IMR-90 (cell line): ENCODE results near the gene IZUMO4. TPM values are rescaled to one million over a fixed set of nuclear protein-coding genes. Genes with fewer than 3 reads are reported as not detected.

Source experiments
- ATAC-seq: fragments of 200-7000 bp; cut with Tn5 transposase; 2 replicates; pipeline ENCODE4 v1.9.1; 2020; ENCODE audit warnings: low read depth, mild to moderate bottlenecking, moderate library complexity
- BruUV-seq: library from RNA; stranded (reverse); fragments of 400-500 nt; replicated peaks from 2 replicates; lab custom pipeline; 2021; lab: Mats Ljungman, UMichigan
- CTCF ChIA-PET: fragments of 300-600 bp; formaldehyde crosslinking; extraction: SDS; loops from one replicate; lab custom pipeline; 2021; ENCODE audit warnings: antibody characterized with exemption; lab: Yijun Ruan, JAX
- POLR2A ChIA-PET: fragments of 300-600 bp; sonication (Branson Sonifier 250); formaldehyde crosslinking; loops from one replicate; lab custom pipeline; 2022; ENCODE audit warnings: antibody characterized with exemption; ENCODE audit not compliant: unreplicated experiment; lab: Charles Lee
- DNase-seq: peaks from one replicate; pipeline ENCODE4 v3.0.0; 2013
- H2AFZ ChIP-seq: replicated peaks from 2 replicates; pipeline ENCODE3; 2013; ENCODE audit warnings: low read length, mild to moderate bottlenecking; ENCODE audit not compliant: poor library complexity
- H2AK5ac ChIP-seq: 2 replicates; pipeline ENCODE4 v1.6.1; 2013; ENCODE audit warnings: low read depth, low read length, inconsistent platforms
- H2AK9ac ChIP-seq: replicated peaks from 2 replicates; pipeline ENCODE3; 2013; ENCODE audit warnings: mild to moderate bottlenecking, low read depth, low read length, moderate library complexity; ENCODE audit not compliant: poor library complexity
- H2BK120ac ChIP-seq: 2 replicates; pipeline ENCODE4 v1.6.1; 2013; ENCODE audit warnings: low read depth, low read length, inconsistent platforms
- H2BK15ac ChIP-seq: 3 replicates; pipeline ENCODE4 v1.6.1; 2013; ENCODE audit warnings: low read depth, low read length, inconsistent platforms
- H2BK20ac ChIP-seq: 2 replicates; pipeline ENCODE4 v1.6.1; 2013; ENCODE audit warnings: low read depth, mild to moderate bottlenecking, inconsistent platforms, low read length, moderate library complexity
- H2BK5ac ChIP-seq: 2 replicates; pipeline ENCODE4 v1.6.1; 2013; ENCODE audit warnings: mild to moderate bottlenecking, low read depth, low read length, inconsistent platforms; ENCODE audit not compliant: poor library complexity, severe bottlenecking
- H3K14ac ChIP-seq: replicated peaks from 2 replicates; pipeline ENCODE4 v1.6.1; 2013; ENCODE audit warnings: low read depth, low read length, inconsistent platforms
- H3K18ac ChIP-seq: 2 replicates; pipeline ENCODE4 v1.6.1; 2013; ENCODE audit warnings: low read depth, low read length, control low read depth
- H3K23ac ChIP-seq: 2 replicates; pipeline ENCODE4 v1.6.1; 2013; ENCODE audit warnings: low read depth, low read length, inconsistent platforms
- H3K27ac ChIP-seq: 2 replicates; pipeline ENCODE4 v1.5.1; 2013; ENCODE audit warnings: mild to moderate bottlenecking, control low read depth, low read length; ENCODE audit not compliant: insufficient read depth
- H3K27me3 ChIP-seq: 2 replicates; pipeline ENCODE4 v1.6.1; 2013; ENCODE audit warnings: low read length; ENCODE audit not compliant: control insufficient read depth, insufficient read depth
- H3K36me3 ChIP-seq: 2 replicates; pipeline ENCODE4 v1.6.1; 2013; ENCODE audit warnings: low read length, mixed read lengths; ENCODE audit not compliant: control insufficient read depth, insufficient read depth
- H3K4ac ChIP-seq: 2 replicates; pipeline ENCODE4 v1.6.1; 2013; ENCODE audit warnings: low read depth, low read length, inconsistent platforms
- H3K4me1 ChIP-seq: 2 replicates; pipeline ENCODE4 v1.6.1; 2013; ENCODE audit warnings: low read length, mixed read lengths; ENCODE audit not compliant: control insufficient read depth, insufficient read depth
- H3K4me2 ChIP-seq: 2 replicates; pipeline ENCODE4 v1.6.1; 2013; ENCODE audit warnings: low read depth, mild to moderate bottlenecking, control low read depth, low read length, moderate library complexity
- H3K4me3 ChIP-seq: 2 replicates; pipeline ENCODE4 v1.5.1; 2013; ENCODE audit warnings: low read depth, mild to moderate bottlenecking, control low read depth, low read length, moderate library complexity; ENCODE audit not compliant: insufficient read depth
- H3K56ac ChIP-seq: 2 replicates; pipeline ENCODE4 v1.6.1; 2013; ENCODE audit warnings: low read length, inconsistent platforms; ENCODE audit not compliant: insufficient read depth; ENCODE audit errors: extremely low read depth
- H3K79me1 ChIP-seq, 2 experiments: 2 replicates each; pipeline ENCODE4 v1.6.1; 2013; ENCODE audit warnings: low read length in 2 of 2, inconsistent platforms in 1 of 2, low read depth in 1 of 2
- H3K9ac ChIP-seq: 2 replicates; pipeline ENCODE4 v1.6.1; 2013; ENCODE audit warnings: low read depth, low read length, control low read depth
- H3K9me1 ChIP-seq: 2 replicates; pipeline ENCODE4 v1.6.1; 2013; ENCODE audit warnings: low read length, inconsistent platforms; ENCODE audit not compliant: insufficient read depth
- H3K9me3 ChIP-seq: 2 replicates; pipeline ENCODE4 v1.6.1; 2013; ENCODE audit warnings: low read length; ENCODE audit not compliant: control insufficient read depth, insufficient read depth
- H4K20me1 ChIP-seq: 2 replicates; pipeline ENCODE4 v1.6.1; 2013; ENCODE audit warnings: low read length, inconsistent platforms; ENCODE audit not compliant: insufficient read depth
- H4K5ac ChIP-seq: 2 replicates; pipeline ENCODE4 v1.6.1; 2013; ENCODE audit warnings: mild to moderate bottlenecking, low read depth, low read length, control low read depth
- H4K8ac ChIP-seq, 2 experiments: 2 replicates each; pipeline ENCODE4 v1.6.1; 2013; ENCODE audit warnings: low read depth in 2 of 2, low read length in 2 of 2, control low read depth in 1 of 2, inconsistent platforms in 1 of 2
- H4K91ac ChIP-seq: 2 replicates; pipeline ENCODE4 v1.6.1; 2013; ENCODE audit warnings: low read depth, low read length, inconsistent platforms; ENCODE audit not compliant: insufficient read depth
- CEBPB ChIP-seq: IDR thresholded peaks from 2 replicates; pipeline ENCODE4 v1.6.1; 2012; ENCODE audit warnings: low read depth, low read length, improper control_type of control experiment
- MAZ ChIP-seq: IDR thresholded peaks from 2 replicates; pipeline ENCODE4 v1.6.1; 2012; ENCODE audit warnings: low read depth, mild to moderate bottlenecking, low read length, improper control_type of control experiment, moderate library complexity, borderline replicate concordance
- MXI1 ChIP-seq: IDR thresholded peaks from 2 replicates; pipeline ENCODE4 v1.6.1; 2012; ENCODE audit warnings: low read depth, mild to moderate bottlenecking, low read length, moderate library complexity, borderline replicate concordance
- NFE2L2 ChIP-seq: fragments of 150-350 bp; IDR thresholded peaks from 2 replicates; pipeline ENCODE4 v1.6.1; 2016; ENCODE audit warnings: low read depth, mild to moderate bottlenecking, low read length
- RCOR1 ChIP-seq: IDR thresholded peaks from 2 replicates; pipeline ENCODE4 v1.6.1; 2012; ENCODE audit warnings: mild to moderate bottlenecking, low read length, improper control_type of control experiment; ENCODE audit not compliant: insufficient replicate concordance
- WGBS, 2 experiments: methylation state at CpG; one replicate each; pipeline versions ENCODE4 v1.1.5 to v1.1.7; 2013; ENCODE audit warnings: missing lambda C conversion rate in 2 of 2; ENCODE audit not compliant: insufficient read length in 1 of 2; ENCODE audit errors: extremely low coverage in 2 of 2; 5-methylcytosine and 5-hydroxymethylcytosine counted together
- dilution Hi-C: fragments of 300-500 bp; cut with HindIII; formaldehyde crosslinking; loops from one replicate; pipeline ENCODE4 v1.14.3; 2018; ENCODE audit warnings: low sequenced_read_pairs; ENCODE audit not compliant: unreplicated experiment
- in situ Hi-C: fragments of 300-500 bp; cut with MboI; formaldehyde crosslinking; loops from 3 replicates; pipeline ENCODE4 v1.14.3; 2019; ENCODE audit warnings: low sequenced_read_pairs, inconsistent platforms, mixed read lengths
- intact Hi-C: fragments of 100-400 bp; cut with micrococcal nuclease; formaldehyde crosslinking; loops from 2 replicates; pipeline ENCODE4 v1.10.0; 2022
- polyA plus RNA-seq, 3 experiments: library from polyadenylated mRNA; depleted of rRNA; stranded (reverse); fragments of >200 nt; gene quantifications; 2 replicates each; pipeline ENCODE4 v1.2.3, GENCODE V29; 2012; ENCODE audit warnings: low replicate concordance in 1 of 3
- total RNA-seq: library from RNA; depleted of rRNA; stranded (reverse); fragments of >200 nt; gene quantifications from 2 replicates; pipeline ENCODE4 v1.2.3, GENCODE V29; 2012

IZUMO4 gene
- total and polyA plus RNA-seq, 2 of the 4 experiments (the other 2 are of a cell fraction), result 0.72 to 2.8 TPM

DNA sequence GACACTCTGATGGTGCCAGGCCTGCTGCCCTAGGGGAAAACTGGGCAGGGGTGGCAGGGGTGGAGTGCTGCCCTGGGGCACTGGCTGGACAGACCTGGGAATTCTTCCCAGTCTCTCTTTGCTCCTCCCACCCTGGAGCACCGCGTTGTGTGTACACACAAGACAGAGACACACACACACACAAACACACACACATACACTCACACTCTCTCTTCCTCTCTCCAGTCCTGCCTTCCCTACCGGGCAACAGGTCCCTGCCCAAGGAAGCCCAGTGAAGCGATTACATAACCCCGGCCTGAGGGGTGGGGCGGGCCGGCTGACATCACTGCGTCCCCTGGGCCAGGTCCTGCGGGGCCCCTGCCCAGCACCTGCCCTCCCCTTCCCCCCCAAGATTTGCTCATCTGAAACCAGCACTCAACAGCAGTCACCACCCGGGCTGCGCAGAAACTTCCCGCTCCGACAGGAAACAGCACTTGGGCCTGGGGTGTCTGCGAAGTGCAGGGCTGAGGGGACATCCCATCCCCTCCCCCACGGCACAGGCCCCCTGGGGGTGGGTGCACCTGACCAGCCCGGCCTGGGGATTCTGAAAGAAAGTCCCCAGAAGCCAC is 46.9 kb upstream of the IZUMO4 start:
- no peak overlapping the region for H2BK120ac ChIP-seq
- H2BK15ac ChIP-seq, result no peak overlapping the region
- peak; percentile 33; the same call in 1 of the 2 replicates for TF ChIP-seq MAZ
- TF ChIP-seq NFE2L2, result no peak
- TF ChIP-seq RCOR1, result no peak
- no peak for TF ChIP-seq MXI1
- TF ChIP-seq CEBPB, result peak; percentile 60
- peaks cover 16% of the 10 kb centered on the region; the same call in 1 of the 2 replicates for H3K36me3 ChIP-seq
- in situ Hi-C loops, result no loop called here
- peaks cover 23% of the 10 kb centered on the region for H3K4me1 ChIP-seq
- peak overlapping the region; percentile 51; the same call in 1 of the 2 replicates for H3K14ac ChIP-seq
- H3K18ac ChIP-seq, result no peak overlapping the region
- H3K4me3 ChIP-seq, result peak overlapping the region; percentile 75
- peak overlapping the region; percentile 36; the same call in 1 of the 2 replicates for H3K27ac ChIP-seq
- H3K4ac ChIP-seq, result peak overlapping the region; percentile 55; the same call in 1 of the 2 replicates
- peaks cover 5 to 60% of the 10 kb centered on the region in 2 experiments; a peak in 3 of 4 replicates for H3K79me1 ChIP-seq
- H3K27me3 ChIP-seq, result no peaks in the 10 kb centered on the region
- ChIA-PET POLR2A (no interaction called here), CTCF (no interaction called here)
- no peak overlapping the region for H4K8ac ChIP-seq
- intact Hi-C loops, result no loop called here
- peaks cover 4% of the 10 kb centered on the region for H3K9me1 ChIP-seq
- H2BK5ac ChIP-seq, result no peak overlapping the region
- BruUV-seq, result no TSS peak
- H3K9me3 ChIP-seq, result no peaks in the 10 kb centered on the region
- peak; percentile 61 for DNase-seq
- H2AK5ac ChIP-seq, result peak overlapping the region; percentile 70; the same call in 1 of the 2 replicates
- H3K9ac ChIP-seq, result peak overlapping the region; percentile 80
- H4K91ac ChIP-seq, result no peak overlapping the region
- peaks cover 52% of the 10 kb centered on the region for H4K20me1 ChIP-seq
- H3K23ac ChIP-seq, result peak overlapping the region; percentile 63; the same call in 1 of the 2 replicates
- H2BK20ac ChIP-seq, result no peak overlapping the region
- peak overlapping the region; percentile 67 for H3K4me2 ChIP-seq
- no peak overlapping the region for H3K56ac ChIP-seq
- dilution Hi-C loops, result no loop called here
- ATAC-seq, result peak; percentile 18
- whole genome bisulfite sequencing, 2 experiments, result 8% methylated on average over 2 of the region's 16 CpGs; no CpG with 5 or more reads in 1 of the 2 experiments
- peak overlapping the region; percentile 97 for H2AK9ac ChIP-seq
- peak overlapping the region; percentile 16 for H2AFZ ChIP-seq
- H4K5ac ChIP-seq, result no peak overlapping the region
